ENCODE data around the gene DIO1.

- TF ChIP-seq CTCF (IDR thresholded peaks at IDR 0.05) (no peak), POLR2A (IDR thresholded peaks at IDR 0.05) (no peak)
Observed at GRCh38 chr1:53895421-53895820, 1.4 kb downstream of the DIO1 start.
